OCI-LY7 (cell line): ENCODE data around the gene MRPS23. TPM values are rescaled to one million over a fixed set of nuclear protein-coding genes. Genes with fewer than 3 reads are reported as not detected.

Experiments used
- BruUV-seq: library from RNA; stranded (reverse); fragments of 400-500 nt; replicated peaks from 2 replicates; lab custom pipeline; 2021; lab: Mats Ljungman, UMichigan
- CTCF ChIA-PET: fragments of 300-600 bp; sonication (Branson Sonifier 250); formaldehyde crosslinking; loops from one replicate; lab custom pipeline; 2022; ENCODE audit warnings: antibody characterized with exemption; ENCODE audit not compliant: unreplicated experiment; lab: Charles Lee
- POLR2A ChIA-PET: fragments of 300-600 bp; sonication (Branson Sonifier 250); formaldehyde crosslinking; loops from one replicate; lab custom pipeline; 2022; ENCODE audit warnings: antibody characterized with exemption; lab: Charles Lee
- DNase-seq: peaks from one replicate; pipeline ENCODE4 v3.0.0-alpha.2; 2015; ENCODE audit warnings: low spot score
- H2AFZ ChIP-seq: fragments of 200-600 bp; sonication (generic), shearing (Covaris generic); 2 replicates; pipeline ENCODE4 v1.6.1; 2014; ENCODE audit warnings: mild to moderate bottlenecking, antibody characterized with exemption, low read length, moderate library complexity
- H3K27ac ChIP-seq: fragments of 200-600 bp; sonication (generic); 2 replicates; pipeline ENCODE4 v1.5.1; 2014; ENCODE audit warnings: mixed run types, low read depth, mild to moderate bottlenecking, moderate library complexity, low read length, inconsistent platforms; ENCODE audit not compliant: poor library complexity, severe bottlenecking
- H3K36me3 ChIP-seq: fragments of 200-600 bp; sonication (generic); 2 replicates; pipeline ENCODE4 v1.6.1; 2014; ENCODE audit warnings: mild to moderate bottlenecking, antibody characterized with exemption, low read length, moderate library complexity, mixed read lengths; ENCODE audit not compliant: insufficient read depth
- H3K4me1 ChIP-seq: fragments of 200-600 bp; sonication (generic); 2 replicates; pipeline ENCODE4 v1.5.1; 2014; ENCODE audit warnings: mild to moderate bottlenecking, low read length; ENCODE audit not compliant: insufficient read depth, poor library complexity, severe bottlenecking
- H3K4me2 ChIP-seq: fragments of 200-600 bp; sonication (generic); 2 replicates; pipeline ENCODE4 v1.6.1; 2014; ENCODE audit warnings: mild to moderate bottlenecking, low read length
- H3K4me3 ChIP-seq: fragments of 200-600 bp; sonication (generic); 2 replicates; pipeline ENCODE4 v1.5.1; 2014; ENCODE audit warnings: mild to moderate bottlenecking, low read depth, low read length; ENCODE audit not compliant: poor library complexity, severe bottlenecking
- H3K79me2 ChIP-seq: fragments of 200-600 bp; sonication (generic); 2 replicates; pipeline ENCODE4 v1.6.1; 2016; ENCODE audit warnings: low read depth, mild to moderate bottlenecking, low read length, moderate library complexity, mixed read lengths; ENCODE audit not compliant: insufficient read depth
- H3K9me2 ChIP-seq: fragments of 200-600 bp; sonication (generic); 2 replicates; pipeline ENCODE4 v1.6.1; 2016; ENCODE audit warnings: mild to moderate bottlenecking, low read length, mixed read lengths; ENCODE audit not compliant: insufficient read depth
- H3K9me3 ChIP-seq: fragments of 200-600 bp; sonication (generic); 2 replicates; pipeline ENCODE4 v1.6.1; 2014; ENCODE audit warnings: mild to moderate bottlenecking, mixed run types, low read length, mixed read lengths
- H4K20me1 ChIP-seq: fragments of 200-600 bp; sonication (generic); 2 replicates; pipeline ENCODE4 v1.6.1; 2014; ENCODE audit warnings: mild to moderate bottlenecking, antibody characterized with exemption, low read length, moderate library complexity, mixed read lengths; ENCODE audit not compliant: insufficient read depth
- EZH2phosphoT487 ChIP-seq: fragments of 200-600 bp; sonication (generic); IDR thresholded peaks from 2 replicates; pipeline ENCODE4 v1.6.1; 2018; ENCODE audit warnings: low read depth, borderline replicate concordance, mild to moderate bottlenecking, mixed run types, antibody characterized with exemption, low read length, moderate library complexity, mixed read lengths
- intact Hi-C: fragments of 100-400 bp; cut with micrococcal nuclease; formaldehyde crosslinking; loops from one replicate; pipeline ENCODE4 v1.10.0; 2022; ENCODE audit not compliant: unreplicated experiment
- total RNA-seq, 2 experiments: library from RNA; depleted of rRNA in 1 of 2; stranded (reverse); fragments of >200 nt in 1 of 2; shearing (Covaris generic) in 1 of 2; gene quantifications; 2 replicates each; pipeline ENCODE4 v1.2.3, GENCODE V29; 2014 to 2022
- TF ChIP-seq, protein P1 (sequence below): fragments of 200-600 bp; sonication (generic); conservative IDR thresholded peaks from 2 replicates; pipeline ENCODE4 v1.5.1; 2014; ENCODE audit warnings: mild to moderate bottlenecking, antibody characterized with exemption, low read length, moderate library complexity, mixed read lengths

Gene MRPS23
- total RNA-seq, 2 experiments from 2014 or later, result 50.3 to 73.5 TPM

DNA sequence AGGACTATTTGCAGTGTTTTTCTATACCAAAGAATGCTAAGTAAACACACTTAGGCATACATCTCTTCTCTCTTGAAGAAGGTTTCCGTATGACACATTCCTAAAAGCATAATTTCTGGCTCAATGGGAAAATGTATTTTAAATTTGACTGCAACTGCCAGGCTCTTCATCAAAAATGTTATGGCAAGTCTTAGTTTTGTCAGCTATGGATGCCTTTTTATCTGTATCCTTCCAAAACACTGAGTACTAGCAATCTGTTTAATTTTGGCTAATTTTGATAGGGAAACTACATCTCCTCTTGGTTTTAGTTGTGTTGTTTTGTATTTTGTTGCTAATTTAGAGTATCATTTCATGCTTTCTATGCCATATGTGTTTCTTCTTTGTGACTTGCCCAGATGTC is 35.4 kb downstream of the MRPS23 start:
- no peaks in the 10 kb centered on the region for H3K9me2 ChIP-seq
- no peaks in the 10 kb centered on the region for H3K9me3 ChIP-seq
- no peak for DNase-seq
- H3K27ac ChIP-seq, result no peak overlapping the region
- intact Hi-C loops, result no loop called here
- no peaks in the 10 kb centered on the region for H3K36me3 ChIP-seq
- H4K20me1 ChIP-seq, result no peaks in the 10 kb centered on the region
- ChIA-PET POLR2A (interaction anchor here (0.9 kb wide), 1 partner anchor 35 kb away, joined by 3 read pairs; the partner anchor contains the start of gene MRPS23), CTCF (no interaction called here)
- H3K4me1 ChIP-seq, result peaks cover 5% of the 10 kb centered on the region
- no peak overlapping the region for H3K4me2 ChIP-seq
- no peaks in the 10 kb centered on the region for H3K79me2 ChIP-seq
- TF ChIP-seq EZH2phosphoT487, result no peak
- TF ChIP-seq, protein P1, sequence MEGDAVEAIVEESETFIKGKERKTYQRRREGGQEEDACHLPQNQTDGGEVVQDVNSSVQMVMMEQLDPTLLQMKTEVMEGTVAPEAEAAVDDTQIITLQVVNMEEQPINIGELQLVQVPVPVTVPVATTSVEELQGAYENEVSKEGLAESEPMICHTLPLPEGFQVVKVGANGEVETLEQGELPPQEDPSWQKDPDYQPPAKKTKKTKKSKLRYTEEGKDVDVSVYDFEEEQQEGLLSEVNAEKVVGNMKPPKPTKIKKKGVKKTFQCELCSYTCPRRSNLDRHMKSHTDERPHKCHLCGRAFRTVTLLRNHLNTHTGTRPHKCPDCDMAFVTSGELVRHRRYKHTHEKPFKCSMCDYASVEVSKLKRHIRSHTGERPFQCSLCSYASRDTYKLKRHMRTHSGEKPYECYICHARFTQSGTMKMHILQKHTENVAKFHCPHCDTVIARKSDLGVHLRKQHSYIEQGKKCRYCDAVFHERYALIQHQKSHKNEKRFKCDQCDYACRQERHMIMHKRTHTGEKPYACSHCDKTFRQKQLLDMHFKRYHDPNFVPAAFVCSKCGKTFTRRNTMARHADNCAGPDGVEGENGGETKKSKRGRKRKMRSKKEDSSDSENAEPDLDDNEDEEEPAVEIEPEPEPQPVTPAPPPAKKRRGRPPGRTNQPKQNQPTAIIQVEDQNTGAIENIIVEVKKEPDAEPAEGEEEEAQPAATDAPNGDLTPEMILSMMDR, result no peak
- H2AFZ ChIP-seq, result no peak overlapping the region
- BruUV-seq, result no TSS peak
- H3K4me3 ChIP-seq, result no peak overlapping the region

DNA sequence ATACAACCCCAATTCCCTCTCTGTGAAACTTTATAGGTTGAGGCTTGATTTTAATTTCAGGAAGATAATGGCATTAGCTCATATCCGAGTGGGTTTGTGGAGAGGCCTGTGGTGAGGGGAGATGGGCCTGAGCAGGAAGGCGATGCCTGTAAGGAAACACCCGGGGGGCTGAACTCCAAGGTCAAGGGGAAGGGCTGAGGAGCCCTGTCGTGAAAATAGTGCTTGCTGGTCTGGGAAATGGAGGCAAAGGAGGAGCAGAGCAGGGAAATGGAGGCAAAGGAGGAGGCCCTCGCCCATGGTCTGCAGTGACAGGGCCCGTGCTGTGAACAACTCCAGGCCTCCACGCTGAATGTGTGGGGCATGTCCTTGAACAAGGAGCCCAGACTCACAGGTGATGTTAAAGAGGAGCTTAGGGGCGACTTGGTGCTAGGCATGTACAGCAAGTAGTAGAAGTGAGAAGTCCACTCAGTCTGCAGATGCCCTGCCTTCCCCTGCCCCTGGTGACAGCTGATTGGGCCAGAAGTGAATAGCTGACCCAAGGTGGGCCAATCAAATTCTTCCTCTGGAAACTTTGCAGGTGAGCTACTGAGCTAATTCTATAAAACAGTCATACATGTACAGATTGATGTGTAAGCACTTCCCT is 38.1 kb downstream of the MRPS23 start:
- TF ChIP-seq, protein P1, result no peak
- TF ChIP-seq EZH2phosphoT487, result no peak
- Histone ChIP-seq H4K20me1 (no peaks in the 10 kb centered on the region), H3K27ac (no peak overlapping the region), H3K4me3 (no peak overlapping the region), H3K36me3 (no peaks in the 10 kb centered on the region), H3K4me1 (peaks cover 5% of the 10 kb centered on the region), H3K9me3 (no peaks in the 10 kb centered on the region), H3K4me2 (no peak overlapping the region), H2AFZ (no peak overlapping the region), H3K79me2 (no peaks in the 10 kb centered on the region), H3K9me2 (no peaks in the 10 kb centered on the region)
- DNase-seq, result no peak
- ChIA-PET CTCF (no interaction called here), POLR2A (no interaction called here)
- intact Hi-C loops, result no loop called here
- no TSS peak for BruUV-seq
